DMS 273 (cell line): ENCODE data around the gene TRAF7.

ENCODE experiments used
- DNase-seq: peaks from one replicate; lab custom pipeline; 2025; ENCODE audit not compliant: unreplicated experiment; lab: John Stamatoyannopoulos, UW

Gene TRAF7

GRCh38 chr16:2180962-2181923 is 25.7 kb downstream of the TRAF7 start:
- no peak for DNase-seq

GRCh38 chr16:2181952-2182351 is 26.4 kb downstream of the TRAF7 start:
- no peak for DNase-seq

GRCh38 chr16:2183671-2184070 is 28.1 kb downstream of the TRAF7 start:
- DNase-seq, result no peak

GRCh38 chr16:2184346-2184745 is 28.8 kb downstream of the TRAF7 start:
- DNase-seq, result no peak

- no peak for DNase-seq
Observed at GRCh38 chr16:2184962-2185361, 29.4 kb downstream of the TRAF7 start.

- DNase-seq, result no peak
Observed at GRCh38 chr16:2186064-2186463, 30.5 kb downstream of the TRAF7 start.

- no peak for DNase-seq
Observed at GRCh38 chr16:2186505-2186904, 30.9 kb downstream of the TRAF7 start.

- no peak for DNase-seq
Observed at GRCh38 chr16:2187212-2187611, 31.6 kb downstream of the TRAF7 start.

GRCh38 chr16:2188395-2188794 is 32.8 kb downstream of the TRAF7 start:
- no peak for DNase-seq

- DNase-seq, result no peak
Observed at GRCh38 chr16:2189252-2189893, 33.8 kb downstream of the TRAF7 start.

GRCh38 chr16:2190002-2190658 is 34.5 kb downstream of the TRAF7 start:
- no peak for DNase-seq

- DNase-seq, result peak; percentile 87
Observed at GRCh38 chr16:2190659-2191445, 35.3 kb downstream of the TRAF7 start.

GRCh38 chr16:2191446-2191706 is 35.8 kb downstream of the TRAF7 start:
- peak; percentile 38 for DNase-seq

- DNase-seq, result peak; percentile 87
Observed at GRCh38 chr16:2194166-2194834, 38.7 kb downstream of the TRAF7 start.

- peak; percentile 76 for DNase-seq
Observed at GRCh38 chr16:2194852-2195321, 39.3 kb downstream of the TRAF7 start.

- peak; percentile 53 for DNase-seq
Observed at GRCh38 chr16:2195322-2196161, 40.0 kb downstream of the TRAF7 start.

GRCh38 chr16:2196162-2196980 is 40.8 kb downstream of the TRAF7 start, which contains the start of gene CASKIN1:
Gene CASKIN1, minus strand, starts transcription at chr16:2196605. Its CDS starts 173 bp downstream, at chr16:2196432.
- DNase-seq, result peak; percentile 75

GRCh38 chr16:2196981-2197511 is 41.5 kb downstream of the TRAF7 start:
- no peak for DNase-seq
